Medulla oblongata (tissue), 1 donor: ENCODE data around the gene MACROD2.
A peak's percentile ranks its signal among the peaks of the same experiment; 100 is the strongest.

Source experiments
- DNase-seq: peaks from one replicate; pipeline ENCODE4 v3.0.0-alpha.2; 2015; ENCODE audit errors: extremely low spot score

MACROD2 gene

GRCh38 chr20:15576411-15576810 lies 1581.1 kb downstream of the MACROD2 start:
- no peak for DNase-seq

GRCh38 chr20:15578113-15578512 lies 1582.8 kb downstream of the MACROD2 start:
- no peak for DNase-seq

GRCh38 chr20:15579688-15580087 lies 1584.4 kb downstream of the MACROD2 start:
- no peak for DNase-seq

GRCh38 chr20:15582146-15582760 lies 1586.9 kb downstream of the MACROD2 start:
- DNase-seq, result no peak

- DNase-seq, result no peak
Measured at GRCh38 chr20:15584507-15584906, 1589.2 kb downstream of the MACROD2 start.

GRCh38 chr20:15593081-15593480 lies 1597.8 kb downstream of the MACROD2 start:
- DNase-seq, result no peak

GRCh38 chr20:15594158-15594695 lies 1598.9 kb downstream of the MACROD2 start:
- no peak for DNase-seq

GRCh38 chr20:15596220-15596890 lies 1601.0 kb downstream of the MACROD2 start:
- no peak for DNase-seq

- DNase-seq, result no peak
Measured at GRCh38 chr20:15597306-15597705, 1602.0 kb downstream of the MACROD2 start.

- no peak for DNase-seq
Measured at GRCh38 chr20:15599961-15600360, 1604.6 kb downstream of the MACROD2 start.

- DNase-seq, result no peak
Measured at GRCh38 chr20:15600565-15600964, 1605.2 kb downstream of the MACROD2 start.

GRCh38 chr20:15603506-15603905 lies 1608.2 kb downstream of the MACROD2 start:
- no peak for DNase-seq

- DNase-seq, result peak; percentile 28
Measured at GRCh38 chr20:15603978-15604805, 1608.9 kb downstream of the MACROD2 start.

- no peak for DNase-seq
Measured at GRCh38 chr20:15609921-15610320, 1614.6 kb downstream of the MACROD2 start.

GRCh38 chr20:15610787-15611186 lies 1615.5 kb downstream of the MACROD2 start:
- peak; percentile 36 for DNase-seq

GRCh38 chr20:15611541-15611940 lies 1616.2 kb downstream of the MACROD2 start:
- no peak for DNase-seq

GRCh38 chr20:15612198-15612597 lies 1616.9 kb downstream of the MACROD2 start:
- DNase-seq, result no peak

GRCh38 chr20:15612769-15613168 lies 1617.5 kb downstream of the MACROD2 start:
- no peak for DNase-seq

GRCh38 chr20:15613530-15613929 lies 1618.2 kb downstream of the MACROD2 start:
- DNase-seq, result no peak

- DNase-seq, result no peak
Measured at GRCh38 chr20:15616626-15617025, 1621.3 kb downstream of the MACROD2 start.

- no peak for DNase-seq
Measured at GRCh38 chr20:15618110-15618509, 1622.8 kb downstream of the MACROD2 start.

GRCh38 chr20:15618912-15619311 lies 1623.6 kb downstream of the MACROD2 start:
- no peak for DNase-seq
